CD14-positive monocyte (primary cell): ENCODE measurements around the gene RCAN3. TPM values are rescaled to one million over a fixed set of nuclear protein-coding genes. Genes with fewer than 3 reads are reported as not detected.
A peak's percentile ranks its signal among the peaks of the same experiment; 100 is the strongest.

ENCODE experiments used
- DNase-seq, 3 donors: peaks; one replicate each; pipeline ENCODE4 v3.0.0-alpha.2; 2011 to 2022
- H2AFZ ChIP-seq: 2 replicates; pipeline ENCODE4 v1.6.0; 2012; ENCODE audit warnings: mild to moderate bottlenecking, low read depth, low read length, inconsistent platforms; ENCODE audit not compliant: insufficient read depth, poor library complexity, severe bottlenecking
- H3K27ac ChIP-seq, 2 donors: 1 replicate in 1 of 2; 2 replicates in 1 of 2; pipeline ENCODE4 v1.5.1; 2012 to 2013; ENCODE audit warnings: low read length in 2 of 2, control low read depth in 1 of 2, inconsistent platforms in 1 of 2, low read depth in 1 of 2, mild to moderate bottlenecking in 1 of 2
- H3K27me3 ChIP-seq, 2 donors: one replicate each; pipeline versions ENCODE4 v1.6.0 to v1.6.1; 2011 to 2013; ENCODE audit warnings: low read length in 2 of 2; ENCODE audit not compliant: control insufficient read depth in 2 of 2, insufficient read depth in 2 of 2
- H3K36me3 ChIP-seq, 2 donors: replicated peaks in 1 of 2; 1 replicate in 1 of 2; 2 replicates in 1 of 2; pipeline versions ENCODE4 v1.5.1 to v1.6.1; 2012 to 2013; ENCODE audit warnings: low read length in 2 of 2, control low read depth in 1 of 2, inconsistent platforms in 1 of 2, mild to moderate bottlenecking in 1 of 2; ENCODE audit not compliant: insufficient read depth in 2 of 2, control insufficient read depth in 1 of 2
- H3K4me1 ChIP-seq, 2 donors: 1 replicate in 1 of 2; 2 replicates in 1 of 2; pipeline versions ENCODE4 v1.5.1 to v1.6.1; 2012 to 2013; ENCODE audit warnings: low read length in 2 of 2, control low read depth in 1 of 2, inconsistent platforms in 1 of 2, mild to moderate bottlenecking in 1 of 2, moderate library complexity in 1 of 2; ENCODE audit not compliant: insufficient read depth in 2 of 2, control insufficient read depth in 1 of 2
- H3K4me2 ChIP-seq: replicated peaks from 2 replicates; pipeline ENCODE3; 2012; ENCODE audit warnings: low read length, moderate library complexity, mild to moderate bottlenecking; ENCODE audit not compliant: poor library complexity, severe bottlenecking; ENCODE audit errors: extremely low read depth
- H3K4me3 ChIP-seq, 3 experiments: fragments of 200-600 bp in 1 of 3; sonication (generic) in 1 of 3; replicated peaks in 1 of 3; 1 replicate in 2 of 3; 2 replicates in 1 of 3; pipeline ENCODE4 v1.5.1; 2011 to 2013; ENCODE audit warnings: low read length in 3 of 3, mild to moderate bottlenecking in 3 of 3, control low read depth in 2 of 3, low read depth in 2 of 3, inconsistent platforms in 1 of 3, moderate library complexity in 1 of 3
- H3K79me2 ChIP-seq: 2 replicates; pipeline ENCODE4 v1.6.0; 2012; ENCODE audit warnings: mild to moderate bottlenecking, control low read depth, inconsistent platforms, low read length, moderate library complexity; ENCODE audit not compliant: insufficient read depth
- H3K9ac ChIP-seq: 2 replicates; pipeline ENCODE4 v1.6.0; 2017; ENCODE audit warnings: low read length, mild to moderate bottlenecking; ENCODE audit not compliant: insufficient read depth, poor library complexity, severe bottlenecking
- H3K9me3 ChIP-seq, 2 donors: replicated peaks in 1 of 2; 1 replicate in 1 of 2; 2 replicates in 1 of 2; pipeline versions ENCODE4 v1.5.1 to v1.6.1; 2012 to 2013; ENCODE audit warnings: low read length in 2 of 2, control low read depth in 1 of 2; ENCODE audit not compliant: control insufficient read depth in 1 of 2, insufficient read depth in 1 of 2
- H4K20me1 ChIP-seq: 2 replicates; pipeline ENCODE4 v1.6.0; 2012; ENCODE audit warnings: mild to moderate bottlenecking, low read length, control low read depth, moderate library complexity; ENCODE audit not compliant: insufficient read depth
- H3K27ac Mint-ChIP-seq, 7 donors: one replicate each; pipeline ENCODE4 v1.8.0; 2020; ENCODE audit warnings: mild to moderate bottlenecking in 7 of 7, mixed read lengths in 7 of 7, moderate library complexity in 6 of 7, inconsistent platforms in 2 of 7
- H3K27me3 Mint-ChIP-seq, 3 donors: one replicate each; pipeline ENCODE4 v1.8.0; 2021 to 2022; ENCODE audit warnings: low read depth in 3 of 3, mild to moderate bottlenecking in 3 of 3, mixed read lengths in 3 of 3, moderate library complexity in 3 of 3, inconsistent platforms in 1 of 3
- H3K36me3 Mint-ChIP-seq, 2 donors: one replicate each; pipeline ENCODE4 v1.8.0; 2020; ENCODE audit warnings: mixed read lengths in 2 of 2, inconsistent platforms in 1 of 2, mild to moderate bottlenecking in 1 of 2
- H3K4me1 Mint-ChIP-seq: one replicate; pipeline ENCODE4 v1.8.0; 2020; ENCODE audit warnings: mild to moderate bottlenecking, mixed read lengths
- H3K4me3 Mint-ChIP-seq, 2 donors: one replicate each; pipeline ENCODE4 v1.8.0; 2020; ENCODE audit warnings: mild to moderate bottlenecking in 2 of 2, mixed read lengths in 2 of 2, moderate library complexity in 1 of 2
- H3K9me3 Mint-ChIP-seq, 7 donors: one replicate each; pipeline ENCODE4 v1.8.0; 2020 to 2022; ENCODE audit warnings: mixed read lengths in 7 of 7, mild to moderate bottlenecking in 6 of 7, moderate library complexity in 6 of 7, inconsistent platforms in 2 of 7
- CTCF ChIP-seq: fragments of 200-600 bp; IDR thresholded peaks from one replicate; pipeline ENCODE4 v1.8.0; 2022; ENCODE audit warnings: antibody characterized with exemption, mild to moderate bottlenecking
- WGBS: methylation state at CpG from one replicate; pipeline ENCODE4 v1.1.5; 2013; ENCODE audit warnings: missing lambda C conversion rate; ENCODE audit not compliant: insufficient coverage; 5-methylcytosine and 5-hydroxymethylcytosine counted together
- intact Hi-C, 2 donors: fragments of 100-400 bp; cut with micrococcal nuclease; formaldehyde crosslinking; loops; one replicate each; pipeline versions ENCODE4 v1.15.0 to v1.15.1; 2023
- polyA plus RNA-seq, 3 donors: library from polyadenylated mRNA; depleted of rRNA in 1 of 3; unstranded in 2 of 3; stranded (reverse) in 1 of 3; fragments of 300-500 nt in 2 of 3; fragments of >200 nt in 1 of 3; fragmentation: Illumina TruSeq in 2 of 3; gene quantifications; 1 replicate in 2 of 3; 2 replicates in 1 of 3; pipeline ENCODE4 v1.2.3, GENCODE V29; 2012 to 2021

RCAN3 gene
- polyA plus RNA-seq, 3 donors, result 7.1 to 9.1 (median 8.8) TPM

GRCh38 chr1:24536391-24536840 is 33.8 kb downstream of the RCAN3 start:
- H3K4me1 ChIP-seq, result peaks cover 7 to 17% of the 10 kb centered on the region in 2 donors
- Mint-ChIP-seq H3K36me3 (peaks cover 43 to 73% of the 10 kb centered on the region in 2 donors), H3K27ac (peak overlapping the region in 6 of 7 donors; percentile 67 to 88 (median 78)), H3K4me3 (no peak overlapping the region), H3K9me3 (peaks cover 0 to 3% (median 0%) of the 10 kb centered on the region in 7 donors), H3K27me3 (no peaks in the 10 kb centered on the region), H3K4me1 (peaks cover 31% of the 10 kb centered on the region)
- no peaks in the 10 kb centered on the region for H4K20me1 ChIP-seq
- intact Hi-C loops, result loop anchor here in 1 of 2 donors (10.0 kb wide), 1 partner anchor 342 kb away; no protein-coding TSS in a partner anchor
- 6% methylated on average over 3 of the region's 7 CpGs for WGBS
- no peak overlapping the region for H3K9ac ChIP-seq
- peaks cover 0 to 54% of the 10 kb centered on the region in 2 donors for H3K36me3 ChIP-seq
- TF ChIP-seq CTCF, result no peak
- peak in 1 of 3 donors; percentile 27 for DNase-seq
- peak overlapping the region in 1 of 2 donors; percentile 34 for H3K27ac ChIP-seq
- no peaks in the 10 kb centered on the region for H3K27me3 ChIP-seq
- no peaks in the 10 kb centered on the region for H3K9me3 ChIP-seq
- H2AFZ ChIP-seq, result no peak overlapping the region
- H3K79me2 ChIP-seq, result no peaks in the 10 kb centered on the region
- H3K4me3 ChIP-seq, result no peak overlapping the region
- H3K4me2 ChIP-seq, result no peak overlapping the region

GRCh38 chr1:24540051-24540905 is 37.6 kb downstream of the RCAN3 start:
- peaks cover 0 to 3% (median 2%) of the 10 kb centered on the region in 3 donors for H3K27me3 Mint-ChIP-seq
- TF ChIP-seq CTCF, result no peak
- no peak overlapping the region for H3K27ac ChIP-seq
- no peaks in the 10 kb centered on the region for H3K9me3 ChIP-seq
- peaks cover 20% of the 10 kb centered on the region for H3K4me1 Mint-ChIP-seq
- H3K9ac ChIP-seq, result no peak overlapping the region
- H3K27me3 ChIP-seq, result no peaks in the 10 kb centered on the region
- H3K36me3 Mint-ChIP-seq, result peaks cover 27 to 41% of the 10 kb centered on the region in 2 donors
- H3K4me3 ChIP-seq, result no peak overlapping the region
- H3K36me3 ChIP-seq, result peaks cover 0 to 35% of the 10 kb centered on the region in 2 donors
- H3K9me3 Mint-ChIP-seq, result no peaks in the 10 kb centered on the region
- no CpG with 5 or more reads among the region's 15 CpGs for WGBS
- no peak overlapping the region for H3K27ac Mint-ChIP-seq
- H3K4me1 ChIP-seq, result peaks cover 4 to 10% of the 10 kb centered on the region in 2 donors
- no peaks in the 10 kb centered on the region for H4K20me1 ChIP-seq
- H2AFZ ChIP-seq, result no peak overlapping the region
- H3K4me2 ChIP-seq, result no peak overlapping the region
- intact Hi-C loops, result no loop called here
- no peak overlapping the region for H3K4me3 Mint-ChIP-seq
- DNase-seq, result no peak
- no peaks in the 10 kb centered on the region for H3K79me2 ChIP-seq
